T-cell (primary cell): ENCODE measurements around the gene TP53BP2. TPM values are rescaled to one million over a fixed set of nuclear protein-coding genes. Genes with fewer than 3 reads are reported as not detected.
"Not testable (repeated sequence)": the region's sequence is repeated elsewhere in the genome, so short reads cannot be mapped to it uniquely, and the experiment has no call there.

Source experiments
- ATAC-seq, 4 experiments: fragments of 200-7000 bp in 3 of 4; fragments of 150-1000 bp in 1 of 4; cut with Tn5 transposase; replicated peaks in 1 of 4; 1 replicate in 3 of 4; 2 replicates in 1 of 4; pipeline ENCODE4 v1.10.0; 2021; ENCODE audit warnings: moderate library complexity in 3 of 4, mild to moderate bottlenecking in 2 of 4, moderate number of reproducible peaks in 1 of 4
- CTCF ChIA-PET, 2 donors: fragments of 300-600 bp; sonication (Branson Sonifier 250); formaldehyde crosslinking; loops; one replicate each; lab custom pipeline; 2022; ENCODE audit warnings: antibody characterized with exemption in 2 of 2; lab: Charles Lee
- POLR2A ChIA-PET, 2 donors: fragments of 300-600 bp; sonication (Branson Sonifier 250); formaldehyde crosslinking; loops; one replicate each; lab custom pipeline; 2022; ENCODE audit warnings: antibody characterized with exemption in 2 of 2; lab: Charles Lee
- DNase-seq, 35 experiments: peaks; one replicate each; pipeline versions ENCODE4 v3.0.0 to v3.0.0-alpha.2; 2013 to 2023
- H3K27ac ChIP-seq: one replicate; pipeline ENCODE4 v1.5.1; 2013; ENCODE audit warnings: low read length
- H3K27me3 ChIP-seq, 2 experiments: replicated peaks in 1 of 2; 1 replicate in 1 of 2; 2 replicates in 1 of 2; pipeline versions ENCODE4 v1.6.1 to v1.7.0; 2013; ENCODE audit warnings: low read length in 1 of 2, mixed read lengths in 1 of 2; ENCODE audit not compliant: control insufficient read depth in 2 of 2, insufficient read depth in 2 of 2; ENCODE audit errors: extremely low read depth in 1 of 2
- H3K36me3 ChIP-seq, 2 donors: 1 replicate in 1 of 2; 2 replicates in 1 of 2; pipeline versions ENCODE4 v1.6.1 to v1.7.0; 2013; ENCODE audit warnings: low read length in 1 of 2; ENCODE audit not compliant: control insufficient read depth in 2 of 2, insufficient read depth in 1 of 2; ENCODE audit errors: extremely low read depth in 1 of 2
- H3K4me1 ChIP-seq, 2 experiments: 1 replicate in 1 of 2; 2 replicates in 1 of 2; pipeline versions ENCODE4 v1.6.1 to v1.7.0; 2013; ENCODE audit warnings: low read length in 2 of 2, mixed read lengths in 1 of 2; ENCODE audit not compliant: insufficient read depth in 2 of 2, control insufficient read depth in 1 of 2; ENCODE audit errors: extremely low read depth in 1 of 2
- H3K4me3 ChIP-seq, 2 donors: 1 replicate in 1 of 2; 2 replicates in 1 of 2; pipeline versions ENCODE4 v1.5.1 to v1.7.0; 2013; ENCODE audit warnings: mild to moderate bottlenecking in 2 of 2, low read length in 1 of 2, moderate library complexity in 1 of 2; ENCODE audit not compliant: control insufficient read depth in 1 of 2; ENCODE audit errors: extremely low read depth in 1 of 2
- H3K9me3 ChIP-seq: 2 replicates; pipeline ENCODE4 v1.7.0; 2013
- H3K27ac Mint-ChIP-seq, 2 donors: one replicate each; pipeline ENCODE4 v1.8.0; 2020 to 2021; ENCODE audit warnings: mild to moderate bottlenecking in 2 of 2, mixed read lengths in 2 of 2
- H3K27me3 Mint-ChIP-seq, 2 donors: one replicate each; pipeline ENCODE4 v1.8.0; 2021 to 2022; ENCODE audit warnings: mixed read lengths in 2 of 2
- H3K36me3 Mint-ChIP-seq: one replicate; pipeline ENCODE4 v1.8.0; 2021; ENCODE audit warnings: mixed read lengths
- H3K4me1 Mint-ChIP-seq, 3 donors: one replicate each; pipeline ENCODE4 v1.8.0; 2020 to 2022; ENCODE audit warnings: mixed read lengths in 3 of 3, mild to moderate bottlenecking in 1 of 3
- H3K4me3 Mint-ChIP-seq, 3 donors: one replicate each; pipeline ENCODE4 v1.8.0; 2020 to 2022; ENCODE audit warnings: mild to moderate bottlenecking in 3 of 3, mixed read lengths in 3 of 3, moderate library complexity in 3 of 3
- H3K9me3 Mint-ChIP-seq, 3 donors: one replicate each; pipeline ENCODE4 v1.8.0; 2020 to 2022; ENCODE audit warnings: mixed read lengths in 3 of 3
- WGBS: methylation state at CpG from one replicate; pipeline ENCODE4 v1.1.5; 2013; ENCODE audit warnings: missing lambda C conversion rate; ENCODE audit not compliant: insufficient coverage; 5-methylcytosine and 5-hydroxymethylcytosine counted together
- total RNA-seq, 35 experiments: library from RNA in 6 of 35; stranded (reverse) in 6 of 35; fragments of 120-200 nt in 1 of 35; gene quantifications; one replicate each; pipeline versions ENCODE4 v1.2.1 to v1.2.4 and lab custom pipeline; 2013 to 2026

The TP53BP2 gene
- total RNA-seq, 5 donors from 2014 or later (not counting 1 experiment from before 2014, with no cell fraction given): 46.9 to 84.0 (median 53.1) TPM

- Histone ChIP-seq H3K4me3 (no peak overlapping the region), H3K4me1 (peaks cover 0 to 2% of the 10 kb centered on the region in 2 experiments), H3K36me3 (no peaks in the 10 kb centered on the region), H3K27me3 (peaks cover 0 to 22% of the 10 kb centered on the region in 2 experiments), H3K27ac (no peak overlapping the region), H3K9me3 (no peaks in the 10 kb centered on the region)
- Mint-ChIP-seq H3K4me1 (no peaks in the 10 kb centered on the region), H3K36me3 (no peaks in the 10 kb centered on the region), H3K9me3 (no peaks in the 10 kb centered on the region), H3K27ac (no peak overlapping the region), H3K27me3 (peaks cover 16 to 23% of the 10 kb centered on the region in 2 donors), H3K4me3 (peak overlapping the region; percentile 27 to 54 (median 34))
- CTCF ChIA-PET: no interaction called here
- WGBS: 74% methylated on average over 10 of the region's 14 CpGs
- ATAC-seq (no peak), DNase-seq (peak in 1 of 35 experiments; percentile 14)
- POLR2A ChIA-PET: no interaction called here
These were observed 25.1 kb upstream of the TP53BP2 start for GRCh38 chr1:223870617-223871574.

GRCh38 chr1:223864599-223865368 lies 19.0 kb upstream of the TP53BP2 start:
- DNase-seq, H3K4me1 Mint-ChIP-seq, H3K27ac Mint-ChIP-seq, CTCF ChIA-PET, POLR2A ChIA-PET, H3K4me1 ChIP-seq, H3K27ac ChIP-seq, H3K9me3 Mint-ChIP-seq, H3K4me3 ChIP-seq, ATAC-seq, H3K36me3 ChIP-seq, H3K9me3 ChIP-seq, H3K36me3 Mint-ChIP-seq, H3K4me3 Mint-ChIP-seq: not testable (repeated sequence)
- 96% methylated on average over 14 of the region's 19 CpGs for WGBS
- H3K27me3 ChIP-seq: peaks cover 0 to 10% of the 10 kb centered on the region in 2 experiments
- H3K27me3 Mint-ChIP-seq: peaks cover 2 to 15% of the 10 kb centered on the region in 2 donors

- H3K36me3 Mint-ChIP-seq: no peaks in the 10 kb centered on the region
- no peaks in the 10 kb centered on the region for H3K4me1 Mint-ChIP-seq
- Histone ChIP-seq H3K27me3 (peaks cover 0 to 10% of the 10 kb centered on the region in 2 experiments), H3K27ac (no peak overlapping the region), H3K4me3 (no peak overlapping the region), H3K36me3 (no peaks in the 10 kb centered on the region), H3K4me1 (no peaks in the 10 kb centered on the region), H3K9me3 (no peaks in the 10 kb centered on the region)
- H3K27me3 Mint-ChIP-seq: peaks cover 2 to 11% of the 10 kb centered on the region in 2 donors
- no peak overlapping the region for H3K27ac Mint-ChIP-seq
- 90% methylated on average over 17 of the region's 17 CpGs for WGBS
- ChIA-PET POLR2A (no interaction called here), CTCF (no interaction called here)
- DNase-seq (no peak), ATAC-seq (no peak)
- no peak overlapping the region for H3K4me3 Mint-ChIP-seq
- no peaks in the 10 kb centered on the region for H3K9me3 Mint-ChIP-seq
These were observed 18.3 kb upstream of the TP53BP2 start for GRCh38 chr1:223864084-223864483.

- no peak overlapping the region for H3K27ac ChIP-seq
- no peaks in the 10 kb centered on the region for H3K9me3 Mint-ChIP-seq
- no peak for DNase-seq
- CTCF ChIA-PET: interaction anchor here in 1 of 2 donors (0.7 kb wide), 1 partner anchor 141 kb away, joined by 3 read pairs; no protein-coding TSS in a partner anchor
- no peak overlapping the region for H3K4me3 Mint-ChIP-seq
- H3K9me3 ChIP-seq: no peaks in the 10 kb centered on the region
- POLR2A ChIA-PET: no interaction called here
- no peaks in the 10 kb centered on the region for H3K4me1 Mint-ChIP-seq
- no peak overlapping the region for H3K27ac Mint-ChIP-seq
- H3K36me3 Mint-ChIP-seq: no peaks in the 10 kb centered on the region
- peaks cover 0 to 10% of the 10 kb centered on the region in 2 experiments for H3K27me3 ChIP-seq
- ATAC-seq: no peak
- no peak overlapping the region for H3K4me3 ChIP-seq
- peaks cover 0 to 7% of the 10 kb centered on the region in 2 donors for H3K27me3 Mint-ChIP-seq
- H3K4me1 ChIP-seq: no peaks in the 10 kb centered on the region
- WGBS: no CpG with 5 or more reads among the region's 1 CpG
- no peaks in the 10 kb centered on the region for H3K36me3 ChIP-seq
These were observed 16.2 kb upstream of the TP53BP2 start for GRCh38 chr1:223861904-223862303.

- H3K27ac Mint-ChIP-seq: no peak overlapping the region
- H3K4me3 ChIP-seq: no peak overlapping the region
- H3K27ac ChIP-seq: no peak overlapping the region
- no peaks in the 10 kb centered on the region for H3K9me3 Mint-ChIP-seq
- 90% methylated on average over 3 of the region's 5 CpGs for WGBS
- no peaks in the 10 kb centered on the region for H3K27me3 Mint-ChIP-seq
- ATAC-seq: no peak
- ChIA-PET CTCF (interaction anchor here in 1 of 2 donors (0.8 kb wide), 1 partner anchor 377 kb away, joined by 3 read pairs; no protein-coding TSS in a partner anchor), POLR2A (interaction anchor here in 1 of 2 donors (0.6 kb wide), 1 partner anchor 130 kb away, joined by 3 read pairs; no protein-coding TSS in a partner anchor)
- DNase-seq: no peak
- no peaks in the 10 kb centered on the region for H3K36me3 ChIP-seq
- H3K4me3 Mint-ChIP-seq: no peak overlapping the region
- H3K36me3 Mint-ChIP-seq: no peaks in the 10 kb centered on the region
- H3K27me3 ChIP-seq: peaks cover 0 to 10% of the 10 kb centered on the region in 2 experiments
- H3K9me3 ChIP-seq: no peaks in the 10 kb centered on the region
- no peaks in the 10 kb centered on the region for H3K4me1 Mint-ChIP-seq
- H3K4me1 ChIP-seq: no peaks in the 10 kb centered on the region
These were observed 14.4 kb upstream of the TP53BP2 start for GRCh38 chr1:223860051-223860622.

GRCh38 chr1:223859058-223859457 lies 13.3 kb upstream of the TP53BP2 start:
- H3K4me3 ChIP-seq: no peak overlapping the region
- no peaks in the 10 kb centered on the region for H3K9me3 ChIP-seq
- no peaks in the 10 kb centered on the region for H3K4me1 Mint-ChIP-seq
- H3K4me3 Mint-ChIP-seq: no peak overlapping the region
- ChIA-PET CTCF (no interaction called here), POLR2A (no interaction called here)
- H3K4me1 ChIP-seq: no peaks in the 10 kb centered on the region
- H3K27me3 Mint-ChIP-seq: no peaks in the 10 kb centered on the region
- no peaks in the 10 kb centered on the region for H3K9me3 Mint-ChIP-seq
- WGBS: no CpG with 5 or more reads among the region's 8 CpGs
- no peaks in the 10 kb centered on the region for H3K36me3 ChIP-seq
- peaks cover 0 to 3% of the 10 kb centered on the region in 2 experiments for H3K27me3 ChIP-seq
- H3K27ac Mint-ChIP-seq: no peak overlapping the region
- ATAC-seq (no peak), DNase-seq (no peak)
- H3K36me3 Mint-ChIP-seq: no peaks in the 10 kb centered on the region
- H3K27ac ChIP-seq: no peak overlapping the region
